Trophoblast cell (in vitro differentiated cells and primary cell): Measurements from ENCODE around the gene FRAS1.

Source experiments
- DNase-seq, 2 donors: peaks; one replicate each; pipeline ENCODE4 v3.0.0-alpha.2; 2016
- H2AFZ ChIP-seq: 2 replicates; pipeline ENCODE4 v1.6.1; 2013; ENCODE audit warnings: low read length, moderate library complexity, mild to moderate bottlenecking; ENCODE audit not compliant: insufficient read depth, poor library complexity
- H2AK5ac ChIP-seq: 2 replicates; pipeline ENCODE4 v1.6.1; 2013; ENCODE audit warnings: mild to moderate bottlenecking, low read length
- H2BK120ac ChIP-seq: 2 replicates; pipeline ENCODE4 v1.6.1; 2013; ENCODE audit warnings: low read length, mild to moderate bottlenecking, moderate library complexity; ENCODE audit not compliant: insufficient read depth, poor library complexity
- H2BK12ac ChIP-seq: 2 replicates; pipeline ENCODE4 v1.6.1; 2013; ENCODE audit warnings: mild to moderate bottlenecking, low read length, moderate library complexity
- H2BK5ac ChIP-seq: 2 replicates; pipeline ENCODE4 v1.6.1; 2013; ENCODE audit warnings: low read length, low read depth, moderate library complexity, mild to moderate bottlenecking; ENCODE audit not compliant: poor library complexity
- H3K14ac ChIP-seq: 2 replicates; pipeline ENCODE4 v1.6.1; 2013; ENCODE audit warnings: mild to moderate bottlenecking, low read length
- H3K18ac ChIP-seq: 2 replicates; pipeline ENCODE4 v1.6.1; 2013; ENCODE audit warnings: mild to moderate bottlenecking, low read length
- H3K23ac ChIP-seq: 2 replicates; pipeline ENCODE4 v1.6.1; 2013; ENCODE audit warnings: low read length
- H3K27ac ChIP-seq: 2 replicates; pipeline ENCODE4 v1.5.1; 2013; ENCODE audit warnings: low read depth, mild to moderate bottlenecking, inconsistent platforms, low read length, moderate library complexity
- H3K27me3 ChIP-seq: 2 replicates; pipeline ENCODE4 v1.6.1; 2013; ENCODE audit warnings: inconsistent platforms, mild to moderate bottlenecking, low read length, moderate library complexity; ENCODE audit not compliant: insufficient read depth
- H3K36me3 ChIP-seq, 2 experiments: 1 replicate in 1 of 2; 2 replicates in 1 of 2; pipeline ENCODE4 v1.6.1; 2013; ENCODE audit warnings: low read length in 2 of 2, mild to moderate bottlenecking in 2 of 2, moderate library complexity in 1 of 2; ENCODE audit not compliant: insufficient read depth in 2 of 2, control insufficient read depth in 1 of 2
- H3K4ac ChIP-seq: 2 replicates; pipeline ENCODE4 v1.6.1; 2013; ENCODE audit warnings: low read depth, mild to moderate bottlenecking, low read length, moderate library complexity
- H3K4me1 ChIP-seq, 2 experiments: 1 replicate in 1 of 2; 2 replicates in 1 of 2; pipeline ENCODE4 v1.6.1; 2013; ENCODE audit warnings: low read length in 2 of 2, mild to moderate bottlenecking in 2 of 2, moderate library complexity in 1 of 2; ENCODE audit not compliant: insufficient read depth in 2 of 2, control insufficient read depth in 1 of 2
- H3K4me2 ChIP-seq: 2 replicates; pipeline ENCODE4 v1.6.1; 2013; ENCODE audit warnings: inconsistent platforms, mild to moderate bottlenecking, low read length, moderate library complexity
- H3K4me3 ChIP-seq: 2 replicates; pipeline ENCODE4 v1.5.1; 2013; ENCODE audit warnings: mild to moderate bottlenecking, low read depth, low read length, inconsistent platforms
- H3K79me1 ChIP-seq: one replicate; pipeline ENCODE4 v1.6.1; 2013; ENCODE audit warnings: low read length
- H3K79me2 ChIP-seq: 2 replicates; pipeline ENCODE4 v1.6.1; 2013; ENCODE audit warnings: low read length, mild to moderate bottlenecking; ENCODE audit not compliant: control insufficient read depth, insufficient read depth, poor library complexity
- H3K9ac ChIP-seq: 2 replicates; pipeline ENCODE4 v1.6.1; 2013; ENCODE audit warnings: mild to moderate bottlenecking, low read length
- H3K9me3 ChIP-seq: 2 replicates; pipeline ENCODE4 v1.6.1; 2013; ENCODE audit warnings: low read depth, mild to moderate bottlenecking, control low read depth, inconsistent platforms, low read length; ENCODE audit not compliant: insufficient read depth
- H4K12ac ChIP-seq: 2 replicates; pipeline ENCODE4 v1.6.1; 2013; ENCODE audit warnings: low read depth, mild to moderate bottlenecking, low read length, moderate library complexity
- H4K8ac ChIP-seq: 2 replicates; pipeline ENCODE4 v1.6.1; 2013; ENCODE audit warnings: low read depth, mild to moderate bottlenecking, low read length, moderate library complexity
- H4K91ac ChIP-seq: one replicate; pipeline ENCODE4 v1.6.1; 2013; ENCODE audit warnings: low read depth, mild to moderate bottlenecking, low read length, moderate library complexity
- WGBS: extraction: QIAGEN DNeasy Blood & Tissue Kit; methylation state at CpG from one replicate; pipeline ENCODE4 v1.1.7; 2013; ENCODE audit warnings: missing lambda C conversion rate; ENCODE audit not compliant: insufficient read length, insufficient coverage; ENCODE audit errors: extremely low coverage; 5-methylcytosine and 5-hydroxymethylcytosine counted together

FRAS1 gene

DNA sequence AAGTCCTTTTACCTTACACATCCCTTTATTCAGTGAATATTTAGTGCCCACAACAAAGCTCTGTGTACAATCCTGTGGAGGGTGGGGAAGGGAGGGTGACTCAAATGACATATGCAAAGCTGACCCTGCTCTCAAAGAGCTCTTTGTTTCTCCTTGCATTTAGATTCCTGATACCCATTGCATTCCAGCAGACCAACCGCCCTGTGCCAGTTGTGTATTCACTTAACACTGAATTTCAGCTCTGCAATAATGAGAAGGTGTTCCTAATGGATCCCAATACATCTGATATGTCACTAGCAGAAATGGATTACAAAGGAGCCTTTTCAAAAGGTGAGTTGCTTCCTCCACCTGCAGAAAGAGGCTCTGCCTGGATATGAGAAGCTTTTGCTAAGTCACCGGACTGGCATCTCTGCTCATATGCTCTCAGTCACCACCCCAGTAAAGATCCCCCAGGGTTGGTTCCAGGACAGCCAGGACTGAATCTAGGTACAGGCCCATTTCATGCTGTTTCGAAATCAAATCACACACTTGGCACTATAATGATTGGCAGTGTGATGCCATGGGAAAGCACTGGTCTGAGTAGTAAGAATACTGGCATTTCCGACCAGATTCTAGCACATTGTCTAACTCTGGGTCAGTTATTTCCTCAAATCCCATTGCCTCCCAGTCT lies 477.3 kb downstream of the FRAS1 start:
- Histone ChIP-seq H3K4me1 (peaks cover 2 to 3% of the 10 kb centered on the region in 2 experiments), H3K14ac (no peak overlapping the region), H3K18ac (no peak overlapping the region), H3K9ac (no peak overlapping the region), H3K4me2 (no peak overlapping the region), H2AFZ (no peak overlapping the region), H3K36me3 (peaks cover 7 to 24% of the 10 kb centered on the region in 2 experiments), H4K91ac (no peak overlapping the region), H3K9me3 (no peaks in the 10 kb centered on the region), H3K23ac (no peak overlapping the region), H3K4ac (no peak overlapping the region), H3K79me2 (no peaks in the 10 kb centered on the region), H2BK12ac (no peak overlapping the region), H3K4me3 (no peak overlapping the region), H2AK5ac (no peak overlapping the region), H4K8ac (no peak overlapping the region), H2BK120ac (no peak overlapping the region), H2BK5ac (no peak overlapping the region), H3K79me1 (no peaks in the 10 kb centered on the region), H3K27me3 (no peaks in the 10 kb centered on the region), H4K12ac (no peak overlapping the region), H3K27ac (no peak overlapping the region)
- no peak for DNase-seq
- no CpG with 5 or more reads among the region's 4 CpGs for WGBS

DNA sequence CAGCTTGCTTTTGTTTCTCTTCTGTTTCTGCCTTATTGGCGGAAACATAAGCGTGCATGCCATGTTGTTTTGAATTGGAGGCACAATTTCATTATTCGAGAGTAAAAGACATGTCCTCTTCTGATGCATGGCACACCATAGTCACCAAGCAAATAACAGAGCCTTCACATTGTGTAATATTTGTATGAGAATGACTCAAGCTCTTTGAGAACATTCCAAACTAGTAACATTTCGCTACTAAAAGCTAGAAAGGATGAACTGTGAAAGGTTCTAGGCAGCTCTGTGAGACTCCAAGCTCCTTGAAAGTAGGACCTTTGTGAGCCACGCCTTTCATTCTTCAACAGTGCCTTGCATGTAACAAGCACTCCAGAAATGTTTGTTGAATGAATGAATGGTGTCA lies 485.2 kb downstream of the FRAS1 start:
- Histone ChIP-seq H3K36me3 (peaks cover 9 to 21% of the 10 kb centered on the region in 2 experiments), H3K23ac (no peak overlapping the region), H3K79me1 (no peaks in the 10 kb centered on the region), H2BK12ac (no peak overlapping the region), H3K79me2 (no peaks in the 10 kb centered on the region), H3K9me3 (no peaks in the 10 kb centered on the region), H3K14ac (no peak overlapping the region), H4K12ac (no peak overlapping the region), H3K27me3 (no peaks in the 10 kb centered on the region), H3K4me3 (no peak overlapping the region), H3K9ac (no peak overlapping the region), H3K4me1 (no peaks in the 10 kb centered on the region), H2BK5ac (no peak overlapping the region), H2AK5ac (no peak overlapping the region), H4K91ac (no peak overlapping the region), H3K27ac (no peak overlapping the region), H2AFZ (no peak overlapping the region), H3K4ac (no peak overlapping the region), H3K4me2 (no peak overlapping the region), H4K8ac (no peak overlapping the region), H3K18ac (no peak overlapping the region), H2BK120ac (no peak overlapping the region)
- peak in 1 of 2 donors; percentile 57 for DNase-seq
- no CpG with 5 or more reads among the region's 5 CpGs for WGBS

- H3K4me1 ChIP-seq, result no peaks in the 10 kb centered on the region
- H3K27ac ChIP-seq, result no peak overlapping the region
- H3K9ac ChIP-seq, result no peak overlapping the region
- H3K18ac ChIP-seq, result no peak overlapping the region
- no peak overlapping the region for H2BK12ac ChIP-seq
- no peak overlapping the region for H2BK5ac ChIP-seq
- no peaks in the 10 kb centered on the region for H3K79me2 ChIP-seq
- no peaks in the 10 kb centered on the region for H3K79me1 ChIP-seq
- DNase-seq, result no peak
- no peak overlapping the region for H3K4me3 ChIP-seq
- H2AK5ac ChIP-seq, result no peak overlapping the region
- no peak overlapping the region for H4K91ac ChIP-seq
- H2AFZ ChIP-seq, result no peak overlapping the region
- no CpG with 5 or more reads among the region's 2 CpGs for whole genome bisulfite sequencing
- no peaks in the 10 kb centered on the region for H3K9me3 ChIP-seq
- peaks cover 11 to 21% of the 10 kb centered on the region in 2 experiments for H3K36me3 ChIP-seq
- no peaks in the 10 kb centered on the region for H3K27me3 ChIP-seq
- H4K12ac ChIP-seq, result no peak overlapping the region
- H4K8ac ChIP-seq, result no peak overlapping the region
- no peak overlapping the region for H3K4me2 ChIP-seq
- H2BK120ac ChIP-seq, result no peak overlapping the region
- H3K14ac ChIP-seq, result no peak overlapping the region
- H3K23ac ChIP-seq, result no peak overlapping the region
- H3K4ac ChIP-seq, result no peak overlapping the region
These were observed 486.5 kb downstream of the FRAS1 start for GRCh38 chr4:78543424-78544125.

DNA sequence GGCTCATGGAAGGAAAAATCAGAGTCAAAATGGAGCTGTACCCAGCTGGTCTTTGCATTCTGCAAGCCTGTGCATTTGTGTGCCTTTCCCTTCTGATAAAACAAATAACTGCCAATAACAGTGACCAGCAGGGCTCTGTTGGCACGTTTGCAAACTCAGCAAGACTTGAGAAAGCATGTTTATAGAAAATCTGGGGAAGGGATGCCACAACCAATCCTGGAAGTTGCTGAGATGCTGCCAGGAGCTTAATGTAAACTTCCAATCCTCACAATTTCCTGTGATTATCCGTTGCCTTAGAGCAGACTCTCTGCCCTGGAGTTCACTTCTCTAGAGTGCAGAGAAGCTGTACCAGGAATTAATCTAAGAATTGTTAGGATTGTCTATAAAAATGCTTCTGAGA lies 487.6 kb downstream of the FRAS1 start:
- Histone ChIP-seq H3K4me1 (no peaks in the 10 kb centered on the region), H3K23ac (no peak overlapping the region), H4K8ac (no peak overlapping the region), H2BK120ac (no peak overlapping the region), H2BK5ac (no peak overlapping the region), H2AFZ (no peak overlapping the region), H3K27me3 (no peaks in the 10 kb centered on the region), H3K27ac (no peak overlapping the region), H3K79me1 (no peaks in the 10 kb centered on the region), H4K12ac (no peak overlapping the region), H3K79me2 (no peaks in the 10 kb centered on the region), H3K9ac (no peak overlapping the region), H3K4me2 (no peak overlapping the region), H3K9me3 (no peaks in the 10 kb centered on the region), H3K14ac (no peak overlapping the region), H4K91ac (no peak overlapping the region), H3K18ac (no peak overlapping the region), H2BK12ac (no peak overlapping the region), H2AK5ac (no peak overlapping the region), H3K4me3 (no peak overlapping the region), H3K4ac (no peak overlapping the region), H3K36me3 (peaks cover 11 to 19% of the 10 kb centered on the region in 2 experiments)
- no peak for DNase-seq
- no CpG with 5 or more reads among the region's 2 CpGs for WGBS
